HepG2 (cell line): ENCODE results near the gene MAPK14.

ENCODE experiments used
- HOXA7 ChIP-seq: sonication (generic); formaldehyde crosslinking; IDR thresholded peaks from 2 replicates; pipeline ENCODE4 v1.8.1; 2022; ENCODE audit warnings: mild to moderate bottlenecking, missing genetic modification reagents, moderate library complexity
- JUND ChIP-seq: sonication (generic); formaldehyde crosslinking; IDR thresholded peaks from 2 replicates; pipeline ENCODE4 v1.8.0; 2022; ENCODE audit warnings: mild to moderate bottlenecking, missing genetic modification reagents
- SP1 ChIP-seq, 2 experiments: fragments of 450-650 bp in 1 of 2; sonication (generic) in 1 of 2; formaldehyde crosslinking in 1 of 2; IDR thresholded peaks; 2 replicates each; pipeline versions ENCODE4 v1.4.0 to v1.6.1; 2016 to 2020; ENCODE audit warnings: missing genetic modification reagents in 1 of 2
- ZSCAN30 ChIP-seq: sonication (generic); formaldehyde crosslinking; IDR thresholded peaks from 2 replicates; pipeline ENCODE4 v1.5.0; 2020; ENCODE audit warnings: mild to moderate bottlenecking, missing genetic modification reagents
- TF ChIP-seq, protein P1 (sequence below): sonication (generic); formaldehyde crosslinking; IDR thresholded peaks from 2 replicates; pipeline ENCODE4 v1.5.0; 2020; ENCODE audit warnings: mild to moderate bottlenecking, missing genetic modification reagents, moderate library complexity

DNA sequence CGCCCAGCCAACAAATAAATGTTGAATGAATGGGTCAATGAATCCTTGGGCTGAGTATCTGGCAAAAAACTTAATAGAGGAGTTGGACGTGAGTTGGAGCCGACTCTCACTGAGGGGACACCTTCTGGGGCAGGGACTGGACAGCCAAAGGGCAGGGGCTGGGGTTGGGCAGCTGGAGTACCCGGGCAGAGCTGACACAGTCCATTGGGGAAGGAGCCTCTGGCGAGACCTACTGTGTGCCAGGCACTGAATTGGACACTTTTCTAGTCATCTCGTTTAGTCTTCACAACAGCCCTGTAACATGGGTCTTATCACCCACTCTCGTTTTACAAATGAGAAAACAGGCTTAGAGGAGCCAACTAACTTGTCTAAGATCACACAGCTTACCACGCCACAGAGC, 98.0 kb downstream of the MAPK14 start:
- TF ChIP-seq JUND (CRISPR knock-in tag) (no peak), HOXA7 (CRISPR knock-in tag) (no peak), ZSCAN30 (no peak), SP1 (IDR thresholded peaks at IDR 0.05) (no peak), SP1 (CRISPR knock-in tag; IDR thresholded peaks at IDR 0.05) (no peak)
- TF ChIP-seq, protein P1, sequence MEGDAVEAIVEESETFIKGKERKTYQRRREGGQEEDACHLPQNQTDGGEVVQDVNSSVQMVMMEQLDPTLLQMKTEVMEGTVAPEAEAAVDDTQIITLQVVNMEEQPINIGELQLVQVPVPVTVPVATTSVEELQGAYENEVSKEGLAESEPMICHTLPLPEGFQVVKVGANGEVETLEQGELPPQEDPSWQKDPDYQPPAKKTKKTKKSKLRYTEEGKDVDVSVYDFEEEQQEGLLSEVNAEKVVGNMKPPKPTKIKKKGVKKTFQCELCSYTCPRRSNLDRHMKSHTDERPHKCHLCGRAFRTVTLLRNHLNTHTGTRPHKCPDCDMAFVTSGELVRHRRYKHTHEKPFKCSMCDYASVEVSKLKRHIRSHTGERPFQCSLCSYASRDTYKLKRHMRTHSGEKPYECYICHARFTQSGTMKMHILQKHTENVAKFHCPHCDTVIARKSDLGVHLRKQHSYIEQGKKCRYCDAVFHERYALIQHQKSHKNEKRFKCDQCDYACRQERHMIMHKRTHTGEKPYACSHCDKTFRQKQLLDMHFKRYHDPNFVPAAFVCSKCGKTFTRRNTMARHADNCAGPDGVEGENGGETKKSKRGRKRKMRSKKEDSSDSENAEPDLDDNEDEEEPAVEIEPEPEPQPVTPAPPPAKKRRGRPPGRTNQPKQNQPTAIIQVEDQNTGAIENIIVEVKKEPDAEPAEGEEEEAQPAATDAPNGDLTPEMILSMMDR (CRISPR knock-in tag) = no peak
